ENCODE results near the gene OSGIN1.

GRCh38 chr16:83963277-83964119 is 10.5 kb downstream of the OSGIN1 start:
- TF ChIP-seq GABPA (IDR thresholded peaks at IDR 0.05; ENCODE audit: low read depth) (no peak), POLR2AphosphoS5 (IDR thresholded peaks at IDR 0.05; ENCODE audit: low read depth) (no peak), CTCF (IDR thresholded peaks at IDR 0.05; ENCODE audit: insufficient read depth, low read length) (no peak)
- TF ChIP-seq, protein P1, sequence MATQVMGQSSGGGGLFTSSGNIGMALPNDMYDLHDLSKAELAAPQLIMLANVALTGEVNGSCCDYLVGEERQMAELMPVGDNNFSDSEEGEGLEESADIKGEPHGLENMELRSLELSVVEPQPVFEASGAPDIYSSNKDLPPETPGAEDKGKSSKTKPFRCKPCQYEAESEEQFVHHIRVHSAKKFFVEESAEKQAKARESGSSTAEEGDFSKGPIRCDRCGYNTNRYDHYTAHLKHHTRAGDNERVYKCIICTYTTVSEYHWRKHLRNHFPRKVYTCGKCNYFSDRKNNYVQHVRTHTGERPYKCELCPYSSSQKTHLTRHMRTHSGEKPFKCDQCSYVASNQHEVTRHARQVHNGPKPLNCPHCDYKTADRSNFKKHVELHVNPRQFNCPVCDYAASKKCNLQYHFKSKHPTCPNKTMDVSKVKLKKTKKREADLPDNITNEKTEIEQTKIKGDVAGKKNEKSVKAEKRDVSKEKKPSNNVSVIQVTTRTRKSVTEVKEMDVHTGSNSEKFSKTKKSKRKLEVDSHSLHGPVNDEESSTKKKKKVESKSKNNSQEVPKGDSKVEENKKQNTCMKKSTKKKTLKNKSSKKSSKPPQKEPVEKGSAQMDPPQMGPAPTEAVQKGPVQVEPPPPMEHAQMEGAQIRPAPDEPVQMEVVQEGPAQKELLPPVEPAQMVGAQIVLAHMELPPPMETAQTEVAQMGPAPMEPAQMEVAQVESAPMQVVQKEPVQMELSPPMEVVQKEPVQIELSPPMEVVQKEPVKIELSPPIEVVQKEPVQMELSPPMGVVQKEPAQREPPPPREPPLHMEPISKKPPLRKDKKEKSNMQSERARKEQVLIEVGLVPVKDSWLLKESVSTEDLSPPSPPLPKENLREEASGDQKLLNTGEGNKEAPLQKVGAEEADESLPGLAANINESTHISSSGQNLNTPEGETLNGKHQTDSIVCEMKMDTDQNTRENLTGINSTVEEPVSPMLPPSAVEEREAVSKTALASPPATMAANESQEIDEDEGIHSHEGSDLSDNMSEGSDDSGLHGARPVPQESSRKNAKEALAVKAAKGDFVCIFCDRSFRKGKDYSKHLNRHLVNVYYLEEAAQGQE (IDR thresholded peaks at IDR 0.05; ENCODE audit: insufficient replicate concordance, low read depth): no peak
